Bronchial epithelial cell (primary cell): ENCODE results near the gene NR6A1. TPM values are rescaled to one million over a fixed set of nuclear protein-coding genes. Genes with fewer than 3 reads are reported as not detected.

Experiments
- DNase-seq: peaks from one replicate; pipeline ENCODE4 v3.0.0-alpha.2; 2010; ENCODE audit warnings: low read depth
- FAIRE-seq: peaks from 2 replicates; lab custom pipeline; 2011; peaks lifted over from hg19 to GRCh38; lab: Jason Lieb, UNC
- H3K27me3 ChIP-seq: 2 replicates; pipeline ENCODE4 v1.5.1; 2011; ENCODE audit warnings: low read length; ENCODE audit not compliant: control insufficient read depth, insufficient read depth
- H3K36me3 ChIP-seq: 2 replicates; pipeline ENCODE4 v1.5.1; 2011; ENCODE audit warnings: low read length; ENCODE audit not compliant: control insufficient read depth, insufficient read depth
- H3K4me3 ChIP-seq: 2 replicates; pipeline ENCODE4 v1.5.1; 2011; ENCODE audit warnings: mild to moderate bottlenecking, low read depth, low read length, control low read depth
- CTCF ChIP-seq: IDR thresholded peaks from 2 replicates; pipeline ENCODE4 v1.5.1; 2011; ENCODE audit warnings: mild to moderate bottlenecking, moderate library complexity, low read length, control low read depth, inconsistent platforms; ENCODE audit not compliant: insufficient read depth, severe bottlenecking
- total RNA-seq: library from RNA; depleted of rRNA; stranded (reverse); fragments of >200 nt; gene quantifications from 2 replicates; pipeline ENCODE4 v1.2.1, GENCODE V29; 2014

Gene NR6A1
- total RNA-seq, 1 donor from 2014 or later: 2.9 TPM

- H3K36me3 ChIP-seq: no peaks in the 10 kb centered on the region
- FAIRE-seq: no peak
- H3K27me3 ChIP-seq: no peaks in the 10 kb centered on the region
- no peak for DNase-seq
- TF ChIP-seq CTCF: no peak
- no peak overlapping the region for H3K4me3 ChIP-seq
These were observed 11.0 kb upstream of the NR6A1 start for GRCh38 chr9:124781967-124782660.

DNA sequence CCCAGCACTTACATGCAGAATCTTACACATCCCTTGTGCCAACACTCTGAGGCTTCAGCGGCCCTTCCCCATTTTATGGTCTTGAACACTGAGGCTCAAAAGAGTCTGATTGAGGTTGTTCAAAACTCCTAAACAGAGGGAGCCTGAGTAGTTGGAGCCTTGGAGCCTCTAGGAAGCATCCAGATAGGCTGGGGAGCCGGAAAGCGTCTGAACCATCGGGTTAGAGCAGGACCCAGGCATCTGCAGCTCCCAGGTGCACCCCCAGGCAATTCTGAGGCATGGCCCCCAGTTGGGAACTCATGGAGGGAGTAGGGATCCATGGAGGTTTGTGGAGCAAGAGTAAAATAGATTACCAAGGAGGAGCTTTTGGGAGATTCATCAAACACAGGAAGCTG, 9.6 kb upstream of the NR6A1 start:
- no peaks in the 10 kb centered on the region for H3K36me3 ChIP-seq
- no peak overlapping the region for H3K4me3 ChIP-seq
- no peaks in the 10 kb centered on the region for H3K27me3 ChIP-seq
- no peak for TF ChIP-seq CTCF
- DNase-seq (no peak), FAIRE-seq (no peak)

DNA sequence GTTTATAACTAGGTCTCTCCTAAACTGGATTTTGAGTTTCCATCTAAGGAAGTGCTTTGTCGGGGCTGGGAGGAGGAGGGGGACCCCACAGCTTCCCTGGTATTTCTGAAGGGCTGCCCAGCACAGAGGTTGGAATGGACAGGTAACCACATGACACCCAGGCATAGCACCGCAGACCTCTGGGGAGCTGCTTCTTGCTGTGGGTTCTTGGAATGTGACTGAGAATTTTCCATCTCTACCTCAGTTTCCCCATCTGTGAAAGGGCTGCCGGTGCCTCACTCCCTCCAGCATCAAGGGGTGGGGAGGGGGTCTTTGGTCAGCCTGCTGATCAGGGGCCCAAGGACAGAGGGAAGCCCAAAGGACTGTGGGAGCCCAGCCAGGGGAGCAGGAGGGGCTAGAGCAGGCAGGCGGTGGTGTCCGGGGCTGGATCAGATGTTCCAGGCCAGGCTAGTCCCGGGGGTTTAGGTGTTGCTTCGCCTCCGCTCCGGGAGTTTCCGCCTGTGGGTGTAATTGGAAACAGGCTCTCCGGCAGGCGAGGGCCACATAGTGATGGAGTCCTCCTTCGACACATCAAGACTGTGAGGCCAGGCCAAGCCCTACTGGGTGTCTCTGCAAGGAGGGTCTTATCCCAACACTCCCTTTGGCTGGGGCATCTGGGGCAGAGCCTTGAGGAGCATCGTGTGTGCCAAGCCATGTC, 9.1 kb upstream of the NR6A1 start:
- no peak for TF ChIP-seq CTCF
- Histone ChIP-seq H3K27me3 (no peaks in the 10 kb centered on the region), H3K36me3 (no peaks in the 10 kb centered on the region), H3K4me3 (no peak overlapping the region)
- FAIRE-seq (no peak), DNase-seq (no peak)

DNA sequence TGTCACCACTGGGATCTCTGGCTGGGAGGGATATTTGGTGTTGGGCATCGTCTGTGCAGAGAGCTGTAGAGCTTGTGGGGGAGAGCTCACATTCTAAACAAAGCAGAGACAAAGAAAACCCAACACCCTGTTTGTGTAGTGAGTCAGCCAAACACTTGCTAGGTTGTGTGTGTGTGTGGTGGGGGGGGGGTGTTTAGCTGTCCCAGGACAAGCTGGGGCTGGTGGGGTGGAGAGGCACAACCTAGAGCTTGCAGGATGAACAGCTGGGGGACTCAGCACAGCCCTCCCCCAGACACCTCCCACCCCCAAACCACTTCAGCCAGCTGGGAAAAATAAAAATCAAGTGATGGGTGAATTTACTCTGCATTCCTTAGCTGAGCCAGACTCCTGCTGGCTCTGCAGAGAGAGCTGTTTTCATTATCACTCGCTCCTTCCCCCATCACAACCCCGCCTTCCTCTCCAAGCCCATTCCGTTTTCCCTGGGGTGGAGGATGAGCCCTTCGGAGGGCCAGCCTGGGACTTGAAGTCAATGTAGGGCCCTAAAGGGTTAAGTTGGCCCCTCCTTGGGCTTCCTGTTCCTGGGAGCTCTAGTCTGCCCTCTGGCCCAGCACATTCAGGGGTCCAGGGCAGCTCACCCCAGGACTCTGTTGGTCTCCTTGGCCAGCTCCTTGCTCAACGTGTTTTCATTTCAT, 8.4 kb upstream of the NR6A1 start:
- Histone ChIP-seq H3K36me3 (no peaks in the 10 kb centered on the region), H3K27me3 (no peaks in the 10 kb centered on the region), H3K4me3 (no peak overlapping the region)
- no peak for FAIRE-seq
- no peak for TF ChIP-seq CTCF
- DNase-seq: peak; percentile 93

- Histone ChIP-seq H3K36me3 (no peaks in the 10 kb centered on the region), H3K27me3 (no peaks in the 10 kb centered on the region), H3K4me3 (no peak overlapping the region)
- DNase-seq (no peak), FAIRE-seq (no peak)
- TF ChIP-seq CTCF: no peak
These were observed 7.7 kb upstream of the NR6A1 start for GRCh38 chr9:124778575-124779367.
